ENCODE results near the gene TSPYL6. TPM values are rescaled to one million over a fixed set of nuclear protein-coding genes. Genes with fewer than 3 reads are reported as not detected.

Gene TSPYL6
- total RNA-seq = under 0.01 TPM in 1 of 2 replicates, not detected in the other

GRCh38 chr2:54256091-54256694 is at the start of gene TSPYL6:
TSS of gene TSPYL6 (minus strand) at chr2:54256229. CDS start at chr2:54256151, 78 bp downstream.

Other genes with a start within 250 kb of the TSPYL6 start
- 5.6 and 10.5 TPM in 2 replicates for gene ACYP2, start 140.6 kb downstream of the TSPYL6 start, total RNA-seq
- 243 and 265 TPM in 2 replicates for gene SPTBN1, start 200.1 kb upstream of the TSPYL6 start, total RNA-seq

Measured in hair follicle dermal papilla cell (primary cell).